Measurements from ENCODE around the gene LIX1L. TPM values are rescaled to one million over a fixed set of nuclear protein-coding genes. Genes with fewer than 3 reads are reported as not detected.

Gene LIX1L
- total and polyA plus RNA-seq, 2 of the 13 experiments (the other 11 are each of a cell fraction or from before 2014, with no cell fraction given), result 8.1 to 24.9 TPM

GRCh38 chr1:145996433-145997015 lies 38.7 kb upstream of the LIX1L start, which contains the start of gene TXNIP (continued):
- TF ChIP-seq, protein P1, sequence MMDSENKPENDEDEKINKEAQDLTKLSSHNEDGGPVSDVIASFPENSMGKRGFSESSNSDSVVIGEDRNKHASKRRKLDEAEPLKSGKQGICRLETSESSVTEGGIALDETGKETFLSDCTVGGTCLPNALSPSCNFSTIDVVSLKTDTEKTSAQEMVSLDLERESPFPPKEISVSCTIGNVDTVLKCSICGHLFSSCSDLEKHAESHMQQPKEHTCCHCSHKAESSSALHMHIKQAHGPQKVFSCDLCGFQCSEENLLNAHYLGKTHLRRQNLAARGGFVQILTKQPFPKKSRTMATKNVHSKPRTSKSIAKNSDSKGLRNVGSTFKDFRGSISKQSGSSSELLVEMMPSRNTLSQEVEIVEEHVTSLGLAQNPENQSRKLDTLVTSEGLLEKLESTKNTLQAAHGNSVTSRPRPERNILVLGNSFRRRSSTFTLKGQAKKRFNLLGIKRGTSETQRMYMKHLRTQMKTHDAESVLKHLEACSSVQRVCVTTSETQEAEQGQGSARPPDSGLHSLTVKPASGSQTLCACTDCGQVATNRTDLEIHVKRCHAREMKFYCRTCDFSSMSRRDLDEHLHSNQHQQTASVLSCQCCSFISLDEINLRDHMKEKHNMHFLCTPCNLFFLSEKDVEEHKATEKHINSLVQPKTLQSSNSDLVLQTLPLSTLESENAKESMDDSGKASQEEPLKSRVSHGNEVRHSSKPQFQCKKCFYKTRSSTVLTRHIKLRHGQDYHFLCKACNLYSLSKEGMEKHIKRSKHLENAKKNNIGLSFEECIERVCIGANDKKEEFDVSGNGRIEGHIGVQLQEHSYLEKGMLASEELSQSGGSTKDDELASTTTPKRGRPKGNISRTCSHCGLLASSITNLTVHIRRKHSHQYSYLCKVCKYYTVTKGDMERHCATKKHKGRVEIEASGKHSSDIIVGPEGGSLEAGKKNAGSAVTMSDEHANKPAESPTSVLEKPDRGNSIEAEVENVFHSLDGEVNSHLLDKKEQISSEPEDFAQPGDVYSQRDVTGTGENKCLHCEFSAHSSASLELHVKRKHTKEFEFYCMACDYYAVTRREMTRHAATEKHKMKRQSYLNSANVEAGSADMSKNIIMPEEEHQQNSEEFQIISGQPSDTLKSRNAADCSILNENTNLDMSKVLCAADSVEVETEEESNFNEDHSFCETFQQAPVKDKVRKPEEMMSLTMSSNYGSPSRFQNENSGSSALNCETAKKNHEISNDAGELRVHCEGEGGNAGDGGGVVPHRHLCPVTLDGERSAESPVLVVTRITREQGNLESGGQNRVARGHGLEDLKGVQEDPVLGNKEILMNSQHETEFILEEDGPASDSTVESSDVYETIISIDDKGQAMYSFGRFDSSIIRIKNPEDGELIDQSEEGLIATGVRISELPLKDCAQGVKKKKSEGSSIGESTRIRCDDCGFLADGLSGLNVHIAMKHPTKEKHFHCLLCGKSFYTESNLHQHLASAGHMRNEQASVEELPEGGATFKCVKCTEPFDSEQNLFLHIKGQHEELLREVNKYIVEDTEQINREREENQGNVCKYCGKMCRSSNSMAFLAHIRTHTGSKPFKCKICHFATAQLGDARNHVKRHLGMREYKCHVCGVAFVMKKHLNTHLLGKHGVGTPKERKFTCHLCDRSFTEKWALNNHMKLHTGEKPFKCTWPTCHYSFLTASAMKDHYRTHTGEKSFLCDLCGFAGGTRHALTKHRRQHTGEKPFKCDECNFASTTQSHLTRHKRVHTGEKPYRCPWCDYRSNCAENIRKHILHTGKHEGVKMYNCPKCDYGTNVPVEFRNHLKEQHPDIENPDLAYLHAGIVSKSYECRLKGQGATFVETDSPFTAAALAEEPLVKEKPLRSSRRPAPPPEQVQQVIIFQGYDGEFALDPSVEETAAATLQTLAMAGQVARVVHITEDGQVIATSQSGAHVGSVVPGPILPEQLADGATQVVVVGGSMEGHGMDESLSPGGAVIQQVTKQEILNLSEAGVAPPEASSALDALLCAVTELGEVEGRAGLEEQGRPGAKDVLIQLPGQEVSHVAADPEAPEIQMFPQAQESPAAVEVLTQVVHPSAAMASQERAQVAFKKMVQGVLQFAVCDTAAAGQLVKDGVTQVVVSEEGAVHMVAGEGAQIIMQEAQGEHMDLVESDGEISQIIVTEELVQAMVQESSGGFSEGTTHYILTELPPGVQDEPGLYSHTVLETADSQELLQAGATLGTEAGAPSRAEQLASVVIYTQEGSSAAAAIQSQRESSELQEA (CRISPR knock-in tag; IDR thresholded peaks at IDR 0.05; ENCODE audit: not compliant biosample characterization), result no peak
- TF ChIP-seq ZFP36 (IDR thresholded peaks at IDR 0.05; ENCODE audit: borderline replicate concordance, low read depth, low read length, partially characterized antibody) (no peak), SOX6 (IDR thresholded peaks at IDR 0.05) (no peak), SOX6 (CRISPR knock-in tag; IDR thresholded peaks at IDR 0.05) (peak; percentile 92), KLF16 (CRISPR knock-in tag; IDR thresholded peaks at IDR 0.05) (peak in 1 of 2 experiments; percentile 92; a peak in 2 of 4 replicates), ZNF749 (CRISPR knock-in tag; IDR thresholded peaks at IDR 0.05; ENCODE audit: borderline replicate concordance) (peak; percentile 95), SMYD3 (CRISPR knock-in tag; IDR thresholded peaks at IDR 0.05) (peak; percentile 97), ZNF7 (CRISPR knock-in tag; IDR thresholded peaks at IDR 0.05) (peak; percentile 21; the same call in 1 of the 2 replicates), ZNF484 (CRISPR knock-in tag; IDR thresholded peaks at IDR 0.05; ENCODE audit: borderline replicate concordance, low read depth) (no peak), ZNF766 (CRISPR knock-in tag; IDR thresholded peaks at IDR 0.05; ENCODE audit: borderline replicate concordance) (peak; percentile 30; the same call in 1 of the 2 replicates), ATRX (CRISPR knock-in tag; IDR thresholded peaks at IDR 0.05; ENCODE audit: borderline replicate concordance) (no peak), MLLT10 (CRISPR knock-in tag; IDR thresholded peaks at IDR 0.05) (no peak), NR3C1 (CRISPR knock-in tag; IDR thresholded peaks at IDR 0.05) (no peak), DR1 (CRISPR knock-in tag; IDR thresholded peaks at IDR 0.05) (peak; percentile 95), ATAD3A (CRISPR knock-in tag; IDR thresholded peaks at IDR 0.05) (no peak), ZNF432 (CRISPR knock-in tag; IDR thresholded peaks at IDR 0.05; ENCODE audit: borderline replicate concordance) (no peak), CBX5 (CRISPR knock-in tag; IDR thresholded peaks at IDR 0.05; ENCODE audit: borderline replicate concordance) (peak; percentile 80; the same call in 1 of the 2 replicates), EED (CRISPR knock-in tag; IDR thresholded peaks at IDR 0.05) (no peak)
- TF ChIP-seq, protein P2, sequence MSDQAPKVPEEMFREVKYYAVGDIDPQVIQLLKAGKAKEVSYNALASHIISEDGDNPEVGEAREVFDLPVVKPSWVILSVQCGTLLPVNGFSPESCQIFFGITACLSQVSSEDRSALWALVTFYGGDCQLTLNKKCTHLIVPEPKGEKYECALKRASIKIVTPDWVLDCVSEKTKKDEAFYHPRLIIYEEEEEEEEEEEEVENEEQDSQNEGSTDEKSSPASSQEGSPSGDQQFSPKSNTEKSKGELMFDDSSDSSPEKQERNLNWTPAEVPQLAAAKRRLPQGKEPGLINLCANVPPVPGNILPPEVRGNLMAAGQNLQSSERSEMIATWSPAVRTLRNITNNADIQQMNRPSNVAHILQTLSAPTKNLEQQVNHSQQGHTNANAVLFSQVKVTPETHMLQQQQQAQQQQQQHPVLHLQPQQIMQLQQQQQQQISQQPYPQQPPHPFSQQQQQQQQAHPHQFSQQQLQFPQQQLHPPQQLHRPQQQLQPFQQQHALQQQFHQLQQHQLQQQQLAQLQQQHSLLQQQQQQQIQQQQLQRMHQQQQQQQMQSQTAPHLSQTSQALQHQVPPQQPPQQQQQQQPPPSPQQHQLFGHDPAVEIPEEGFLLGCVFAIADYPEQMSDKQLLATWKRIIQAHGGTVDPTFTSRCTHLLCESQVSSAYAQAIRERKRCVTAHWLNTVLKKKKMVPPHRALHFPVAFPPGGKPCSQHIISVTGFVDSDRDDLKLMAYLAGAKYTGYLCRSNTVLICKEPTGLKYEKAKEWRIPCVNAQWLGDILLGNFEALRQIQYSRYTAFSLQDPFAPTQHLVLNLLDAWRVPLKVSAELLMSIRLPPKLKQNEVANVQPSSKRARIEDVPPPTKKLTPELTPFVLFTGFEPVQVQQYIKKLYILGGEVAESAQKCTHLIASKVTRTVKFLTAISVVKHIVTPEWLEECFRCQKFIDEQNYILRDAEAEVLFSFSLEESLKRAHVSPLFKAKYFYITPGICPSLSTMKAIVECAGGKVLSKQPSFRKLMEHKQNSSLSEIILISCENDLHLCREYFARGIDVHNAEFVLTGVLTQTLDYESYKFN (CRISPR knock-in tag; conservative IDR thresholded peaks at IDR 0.05), result peak; percentile 87

All from HepG2 (cell line).